ENCODE results near the gene HSFY2.
"Not testable (repeated sequence)": the region's sequence is repeated elsewhere in the genome, so short reads cannot be mapped to it uniquely, and the experiment has no call there.

HSFY2 gene

GRCh38 chrY:18773635-18774034 lies at the start of gene HSFY2:
Gene HSFY2, minus strand, starts transcription at chrY:18773735. Its CDS starts 117 bp downstream, at chrY:18773618.
- not testable (repeated sequence) for DNase-seq

- not testable (repeated sequence) for DNase-seq
Measured at GRCh38 chrY:18815751-18816150, 42.2 kb upstream of the HSFY2 start.

- not testable (repeated sequence) for DNase-seq
Measured at GRCh38 chrY:18788757-18789406, 15.3 kb upstream of the HSFY2 start.

- DNase-seq = not testable (repeated sequence)
Measured at GRCh38 chrY:18754077-18754476, 19.5 kb downstream of the HSFY2 start.

GRCh38 chrY:18753133-18753815 lies 20.3 kb downstream of the HSFY2 start:
- DNase-seq = not testable (repeated sequence)

GRCh38 chrY:18723714-18724113 lies 49.8 kb downstream of the HSFY2 start:
- not testable (repeated sequence) for DNase-seq

Measured in stimulated activated CD4-positive, alpha-beta T cell treated with anti-CD3 and anti-CD28 coated beads, Interleukin-4, amount 100 ng/mL, for 1 hour (primary cell).